Sigmoid colon (tissue), 7 donors: Measurements from ENCODE around the gene TSPAN14. TPM values are rescaled to one million over a fixed set of nuclear protein-coding genes. Genes with fewer than 3 reads are reported as not detected.
A peak's percentile ranks its signal among the peaks of the same experiment; 100 is the strongest.
"Not testable (repeated sequence)": the region's sequence is repeated elsewhere in the genome, so short reads cannot be mapped to it uniquely, and the experiment has no call there.

Experiments
- DNase-seq: peaks from one replicate; pipeline ENCODE4 v3.0.0-alpha.2; 2019
- H3K27ac ChIP-seq, 4 donors: fragments of 200-600 bp; sonication (generic); one replicate each; pipeline ENCODE4 v1.5.1; 2016 to 2019; ENCODE audit warnings: mild to moderate bottlenecking in 1 of 4
- H3K27me3 ChIP-seq, 3 donors: fragments of 200-600 bp; sonication (generic); one replicate each; pipeline ENCODE4 v1.5.1; 2019; ENCODE audit warnings: mild to moderate bottlenecking in 1 of 3
- H3K36me3 ChIP-seq, 4 donors: fragments of 200-600 bp; sonication (generic); one replicate each; pipeline ENCODE4 v1.5.1; 2016 to 2019
- H3K4me1 ChIP-seq, 4 donors: fragments of 200-600 bp; sonication (generic); one replicate each; pipeline ENCODE4 v1.5.1; 2017 to 2019
- H3K4me3 ChIP-seq, 4 donors: fragments of 200-600 bp; sonication (generic); one replicate each; pipeline ENCODE4 v1.5.1; 2017 to 2019; ENCODE audit warnings: mild to moderate bottlenecking in 2 of 4, moderate library complexity in 1 of 4
- H3K9me3 ChIP-seq, 4 donors: fragments of 200-600 bp in 3 of 4; sonication (generic) in 3 of 4; one replicate each; pipeline versions ENCODE4 v1.5.1 to v1.6.1; 2013 to 2019
- CTCF ChIP-seq, 4 experiments: fragments of 450-650 bp in 3 of 4; fragments of 200-600 bp in 1 of 4; IDR thresholded peaks; one replicate each; pipeline ENCODE4 v1.5.1; 2016 to 2019; ENCODE audit warnings: antibody characterized with exemption in 4 of 4, mild to moderate bottlenecking in 3 of 4, moderate library complexity in 2 of 4
- EP300 ChIP-seq, 4 donors: sonication (generic); formaldehyde crosslinking; IDR thresholded peaks; one replicate each; pipeline ENCODE4 v1.6.1; 2017; ENCODE audit warnings: antibody characterized with exemption in 4 of 4
- POLR2A ChIP-seq, 2 donors: fragments of 450-650 bp; IDR thresholded peaks; one replicate each; pipeline ENCODE4 v1.6.1; 2016; ENCODE audit warnings: antibody characterized with exemption in 2 of 2, mild to moderate bottlenecking in 2 of 2, moderate library complexity in 2 of 2
- POLR2AphosphoS5 ChIP-seq, 4 donors: sonication (generic); formaldehyde crosslinking; IDR thresholded peaks; one replicate each; pipeline ENCODE4 v1.6.1; 2017; ENCODE audit warnings: antibody characterized with exemption in 4 of 4
- WGBS, 2 donors: extraction: QIAGEN DNeasy Blood & Tissue Kit; methylation state at CpG; one replicate each; pipeline ENCODE4 v1.1.7; 2013; 5-methylcytosine and 5-hydroxymethylcytosine counted together
- intact Hi-C: fragments of 100-400 bp; cut with DNase I; formaldehyde crosslinking; loops from one replicate; pipeline ENCODE4 v1.15.1; 2023
- polyA plus RNA-seq, 3 donors: library from polyadenylated mRNA; stranded (reverse); fragments of 200-250 nt; gene quantifications; one replicate each; pipeline ENCODE4 v1.2.3, GENCODE V29; 2013
- total RNA-seq, 4 donors: library from RNA; depleted of rRNA; stranded (reverse); fragments of >200 nt; gene quantifications; one replicate each; pipeline ENCODE4 v1.1.0, GENCODE V29; 2016
- donor health status: healthy with polysubstance abuse.
- donor health status: Bipolar disorder and iron deficiency.
- donor health status: healthy.

Gene TSPAN14
- total and polyA plus RNA-seq, 7 donors, result 12.0 to 67.3 (median 23.5) TPM

- H3K27me3 ChIP-seq, result no peaks in the 10 kb centered on the region
- H3K27ac ChIP-seq, result no peak overlapping the region
- H3K4me1 ChIP-seq, result no peaks in the 10 kb centered on the region
- no peaks in the 10 kb centered on the region for H3K9me3 ChIP-seq
- WGBS, 2 donors, result 83 to 84% methylated on average over 4 of the region's 4 CpGs
- intact Hi-C loops, result no loop called here
- H3K36me3 ChIP-seq, result no peaks in the 10 kb centered on the region
- peak; percentile 49 for DNase-seq
- no peak overlapping the region for H3K4me3 ChIP-seq
- TF ChIP-seq EP300 (IDR thresholded peaks at IDR 0.05) (no peak), POLR2AphosphoS5 (IDR thresholded peaks at IDR 0.05) (no peak), POLR2A (IDR thresholded peaks at IDR 0.05) (no peak), CTCF (IDR thresholded peaks at IDR 0.05) (no peak)
Measured at GRCh38 chr10:80542053-80542452, 87.9 kb downstream of the TSPAN14 start.

DNA sequence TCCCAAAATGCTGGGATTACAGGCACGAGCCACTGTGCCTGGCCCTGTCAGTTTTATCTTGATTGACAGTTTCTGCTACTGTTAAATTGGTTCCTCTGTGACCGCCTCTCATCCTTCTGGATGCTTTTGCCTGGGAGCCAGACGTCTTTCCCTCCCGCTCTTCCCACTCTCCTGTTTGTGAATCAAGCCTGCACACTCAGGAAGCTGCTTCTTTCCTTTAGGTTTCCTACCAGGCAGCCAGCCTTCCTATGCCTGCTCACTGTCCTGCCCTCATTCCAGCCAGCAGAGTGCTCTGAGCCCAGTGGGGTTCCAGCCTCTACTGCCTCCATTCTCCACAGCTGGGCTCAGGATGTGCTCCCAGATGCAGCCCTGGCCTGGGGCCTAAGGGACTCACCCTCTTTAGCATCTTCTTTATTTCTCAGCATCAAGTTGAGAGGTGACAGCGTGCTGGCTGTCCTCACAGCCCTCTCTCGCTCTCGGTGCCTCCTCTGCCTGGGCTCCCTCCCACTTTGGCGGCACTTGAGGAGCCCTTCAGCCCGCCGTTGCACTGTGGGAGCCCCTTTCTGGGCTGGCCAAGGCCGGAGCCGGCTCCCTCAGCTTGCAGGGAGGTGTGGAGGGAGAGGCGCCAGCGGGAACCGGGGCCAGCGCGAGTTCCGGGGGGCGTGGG, 88.7 kb downstream of the TSPAN14 start:
- intact Hi-C loops, result no loop called here
- H3K4me3 ChIP-seq, result no peak overlapping the region
- H3K36me3 ChIP-seq, result no peaks in the 10 kb centered on the region
- H3K27ac ChIP-seq, result no peak overlapping the region
- TF ChIP-seq EP300 (IDR thresholded peaks at IDR 0.05) (no peak), POLR2AphosphoS5 (IDR thresholded peaks at IDR 0.05) (no peak), POLR2A (IDR thresholded peaks at IDR 0.05) (no peak), CTCF (IDR thresholded peaks at IDR 0.05) (no peak)
- no peaks in the 10 kb centered on the region for H3K27me3 ChIP-seq
- H3K9me3 ChIP-seq, result no peaks in the 10 kb centered on the region
- no peaks in the 10 kb centered on the region for H3K4me1 ChIP-seq
- 91 to 96% methylated on average over 19 of the region's 19 CpGs for WGBS, 2 donors
- no peak for DNase-seq

- H3K4me3 ChIP-seq, H3K9me3 ChIP-seq, DNase-seq, H3K27ac ChIP-seq, intact Hi-C loops, H3K36me3 ChIP-seq, H3K27me3 ChIP-seq, H3K4me1 ChIP-seq: not testable (repeated sequence)
- WGBS, 2 donors, result 96 to 98% methylated on average over 25 of the region's 25 CpGs
Measured at GRCh38 chr10:80543319-80543672, 89.2 kb downstream of the TSPAN14 start.

GRCh38 chr10:80544316-80544953, 90.3 kb downstream of the TSPAN14 start:
- intact Hi-C loops, result no loop called here
- WGBS, 2 donors, result 91 to 94% methylated on average over 12 of the region's 12 CpGs
- H3K36me3 ChIP-seq, result no peaks in the 10 kb centered on the region
- no peaks in the 10 kb centered on the region for H3K4me1 ChIP-seq
- no peak for DNase-seq
- H3K9me3 ChIP-seq, result no peaks in the 10 kb centered on the region
- no peak overlapping the region for H3K4me3 ChIP-seq
- no peak for TF ChIP-seq CTCF (IDR thresholded peaks at IDR 0.05)
- no peak for TF ChIP-seq POLR2A (IDR thresholded peaks at IDR 0.05)
- TF ChIP-seq POLR2AphosphoS5 (IDR thresholded peaks at IDR 0.05), result no peak
- no peak for TF ChIP-seq EP300 (IDR thresholded peaks at IDR 0.05)
- H3K27ac ChIP-seq, result no peak overlapping the region
- H3K27me3 ChIP-seq, result no peaks in the 10 kb centered on the region

GRCh38 chr10:80545258-80545881, 91.3 kb downstream of the TSPAN14 start:
- intact Hi-C loops, result no loop called here
- Histone ChIP-seq H3K4me3 (no peak overlapping the region), H3K9me3 (no peaks in the 10 kb centered on the region), H3K27me3 (no peaks in the 10 kb centered on the region), H3K4me1 (no peaks in the 10 kb centered on the region), H3K27ac (no peak overlapping the region), H3K36me3 (no peaks in the 10 kb centered on the region)
- no peak for TF ChIP-seq POLR2A (IDR thresholded peaks at IDR 0.05)
- TF ChIP-seq EP300 (IDR thresholded peaks at IDR 0.05), result no peak
- TF ChIP-seq POLR2AphosphoS5 (IDR thresholded peaks at IDR 0.05), result no peak
- no peak for TF ChIP-seq CTCF (IDR thresholded peaks at IDR 0.05)
- DNase-seq, result no peak
- WGBS, 2 donors, result 92 to 95% methylated on average over 7 of the region's 7 CpGs
